Suppressor macrophage treated with lipopolysaccharide for 1 hour (primary cell): ENCODE data around the gene SYNCRIP.
"Not testable (repeated sequence)": the region's sequence is repeated elsewhere in the genome, so short reads cannot be mapped to it uniquely, and the experiment has no call there.

Source experiments
- DNase-seq, 3 donors: peaks; one replicate each; pipeline ENCODE4 v3.0.0-alpha.2; 2020 to 2022

SYNCRIP gene

DNA sequence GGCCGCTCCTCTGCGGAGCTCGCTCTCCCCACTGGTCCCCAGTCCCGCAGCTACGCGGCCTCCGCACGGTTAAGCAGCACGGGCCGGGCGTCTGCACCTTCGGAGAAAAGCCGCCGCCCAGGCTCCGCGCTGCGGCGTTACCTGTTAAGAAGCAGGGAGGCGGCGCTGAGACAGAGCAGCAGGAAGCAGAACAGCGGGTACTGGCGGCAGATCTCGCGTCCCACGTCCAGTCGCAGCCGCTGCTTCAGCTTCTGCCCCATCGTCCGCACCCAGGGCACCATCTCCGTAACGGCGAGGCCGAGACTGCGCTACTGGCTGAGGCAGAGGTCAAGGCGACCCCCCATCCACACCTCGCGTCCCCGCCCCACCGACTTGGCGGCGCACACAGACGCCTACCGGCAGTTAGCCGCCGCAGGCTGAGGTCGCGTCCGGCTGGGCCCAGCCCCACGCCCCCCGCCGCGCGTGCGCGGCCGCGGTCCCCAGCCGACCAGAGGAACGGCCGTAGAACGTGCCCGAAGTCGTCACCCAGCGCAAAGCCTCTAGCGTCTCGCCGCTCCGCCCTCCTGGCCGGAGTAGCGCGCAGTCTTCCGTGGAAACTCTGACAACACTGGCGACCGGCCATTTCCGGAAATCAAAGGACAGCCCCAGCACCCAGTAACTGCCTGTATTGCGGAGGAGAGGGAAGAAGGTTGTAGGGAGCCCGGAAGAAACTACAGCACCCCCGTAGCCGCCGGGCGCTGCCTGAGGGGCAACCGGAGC is 49.1 kb downstream of the SYNCRIP start, which contains the start of gene SNX14:
TSS of gene SNX14 (minus strand) at position 421 of the 759 bp plus-strand sequence. CDS start at position 281, 140 bp downstream.
- DNase-seq, result peak; percentile 96 to 98 (median 97)

DNA sequence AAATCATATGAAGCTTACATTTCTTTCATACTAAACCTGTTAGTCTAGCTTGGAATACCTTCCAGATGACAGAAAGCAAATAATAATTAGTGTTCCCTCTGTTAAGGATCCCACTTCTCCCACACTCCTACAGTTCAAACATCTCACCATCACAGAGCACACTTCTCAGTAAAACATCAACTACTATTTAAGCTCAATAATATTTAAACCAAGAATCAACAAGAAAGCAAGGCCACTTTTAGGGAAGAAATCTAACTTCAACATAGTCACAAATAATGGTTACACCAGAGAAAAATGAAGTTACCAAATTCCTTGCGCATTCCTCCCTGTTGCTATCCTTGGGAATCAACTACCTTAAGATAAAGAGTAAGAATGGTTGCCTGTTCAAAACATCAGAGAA is 50.7 kb downstream of the SYNCRIP start:
- DNase-seq, result no peak

DNA sequence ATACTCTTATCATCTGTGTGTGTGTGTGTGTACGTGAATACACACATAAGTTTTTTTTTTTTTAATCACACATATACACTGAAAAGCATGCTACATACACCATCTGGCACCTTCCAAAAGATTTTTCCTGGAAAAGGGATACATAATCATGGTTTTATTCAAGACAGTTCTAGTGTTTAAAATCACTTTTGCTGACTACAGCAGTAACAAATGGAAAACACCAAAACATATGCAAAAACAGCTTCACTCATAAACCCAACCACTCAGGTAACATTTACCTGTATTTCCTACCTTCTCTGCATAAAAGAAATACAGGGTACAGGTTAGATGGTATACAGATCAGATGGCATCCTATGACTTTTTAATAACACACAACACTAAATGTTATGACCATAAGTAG is 51.5 kb downstream of the SYNCRIP start:
- DNase-seq, result no peak

DNA sequence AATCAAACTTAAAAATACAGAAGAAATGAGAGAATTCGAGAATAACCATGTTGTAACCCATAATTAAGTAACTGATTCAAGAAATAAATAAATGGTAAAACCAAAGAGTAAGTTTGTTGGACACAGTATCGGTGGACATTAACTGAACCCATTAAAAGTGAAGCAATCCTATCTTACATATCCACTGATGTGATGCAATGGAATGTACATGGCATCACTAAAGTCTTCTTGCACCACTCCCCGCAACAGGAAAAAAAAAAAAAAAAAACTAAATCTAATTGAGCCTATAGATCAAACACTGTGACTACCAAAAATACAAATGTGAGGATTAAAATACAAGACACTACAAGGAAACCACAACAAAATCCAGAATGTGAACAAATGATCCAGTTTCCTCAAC is 56.9 kb downstream of the SYNCRIP start:
- DNase-seq, result peak in 1 of 3 donors; percentile 28

GRCh38 chr6:85582832-85583231 is 59.9 kb downstream of the SYNCRIP start:
- DNase-seq, result not testable (repeated sequence)

- no peak for DNase-seq
Measured at GRCh38 chr6:85581572-85581971, 61.1 kb downstream of the SYNCRIP start.

DNA sequence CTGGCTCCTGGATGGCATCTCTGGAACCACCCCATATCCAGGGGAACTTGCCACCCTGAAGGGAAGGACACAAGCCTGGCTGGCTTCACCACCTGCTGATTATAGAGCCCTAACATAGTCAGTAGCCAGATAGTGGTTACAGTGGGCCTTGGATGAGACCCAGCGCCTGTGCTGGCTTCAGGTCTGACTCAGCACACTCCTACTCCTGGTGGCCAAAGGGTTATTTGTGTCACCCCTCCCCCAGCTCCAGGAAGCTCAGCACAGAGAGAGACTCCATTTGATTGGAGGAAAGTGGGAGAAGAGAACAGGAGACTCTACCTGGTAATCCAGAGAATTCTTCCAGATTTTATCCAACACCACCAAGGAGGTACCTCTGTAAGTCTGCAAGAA is 61.8 kb downstream of the SYNCRIP start:
- DNase-seq, result no peak

- DNase-seq, result no peak
Measured at GRCh38 chr6:85580118-85580877, 62.4 kb downstream of the SYNCRIP start.

DNA sequence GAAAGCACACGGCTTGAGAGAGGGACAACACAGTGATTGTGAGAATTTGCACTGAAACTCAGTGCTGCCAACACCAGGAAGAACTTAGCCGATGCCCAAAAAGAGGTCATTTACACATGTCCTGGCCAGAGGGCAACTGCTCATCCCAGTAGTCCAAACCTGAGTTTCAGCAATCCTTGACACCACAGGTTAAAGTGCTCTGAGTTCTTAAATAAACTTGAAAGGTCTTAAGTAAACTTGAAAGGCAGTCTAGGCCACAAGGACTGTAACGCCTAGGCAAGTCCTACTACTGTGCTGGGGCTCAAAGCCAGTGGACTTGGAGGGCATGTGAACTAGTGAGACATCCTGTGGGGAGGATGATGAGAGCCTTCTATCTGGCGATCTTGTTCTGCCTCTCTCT is 63.1 kb downstream of the SYNCRIP start:
- no peak for DNase-seq

DNA sequence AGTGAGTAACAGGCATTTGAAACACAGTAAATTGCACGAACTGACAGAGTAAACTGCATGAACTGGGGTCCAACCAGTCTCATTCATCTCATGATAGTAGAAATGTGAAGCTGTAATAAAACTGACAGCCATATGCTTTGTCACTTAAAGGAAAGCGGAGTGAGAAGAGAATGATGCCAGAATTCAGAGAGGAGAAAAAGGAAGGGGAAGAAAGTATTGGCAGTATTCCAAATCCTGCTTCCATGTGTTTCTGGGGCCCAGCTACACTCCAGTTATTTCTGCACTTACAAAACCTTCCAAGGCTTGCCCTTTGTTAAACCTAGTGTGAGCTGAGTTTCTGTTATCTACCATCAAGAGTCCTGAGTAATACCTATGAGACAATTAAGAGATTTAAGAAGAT is 66.2 kb downstream of the SYNCRIP start:
- peak; percentile 51 to 63 (median 59) for DNase-seq

- DNase-seq, result no peak
Measured at GRCh38 chr6:85574932-85575598, 67.6 kb downstream of the SYNCRIP start.

DNA sequence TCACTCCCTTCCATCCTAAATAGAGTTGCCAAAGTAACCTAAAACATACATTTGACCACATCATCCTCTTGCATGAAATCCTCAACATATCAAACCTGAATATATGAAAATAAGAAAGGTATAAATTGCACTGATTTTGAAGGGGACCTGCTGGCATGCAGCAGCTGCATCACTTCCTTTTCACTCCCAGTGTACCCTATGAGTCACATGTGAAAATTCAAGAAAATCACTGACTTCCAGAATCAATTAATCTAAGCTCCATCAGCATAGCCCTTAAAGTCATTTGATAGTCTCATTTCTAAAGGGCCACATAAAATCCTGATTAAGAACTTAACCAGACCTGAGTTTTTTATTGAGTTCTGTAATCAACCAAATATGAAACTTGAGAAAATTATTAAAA is 73.4 kb downstream of the SYNCRIP start:
- DNase-seq, result no peak

GRCh38 chr6:85568411-85568810 is 74.3 kb downstream of the SYNCRIP start:
- no peak for DNase-seq

- DNase-seq, result peak in 2 of 3 donors; percentile 6 to 36
Measured at GRCh38 chr6:85565736-85566135, 77.0 kb downstream of the SYNCRIP start.

GRCh38 chr6:85564223-85564622 is 78.5 kb downstream of the SYNCRIP start:
- DNase-seq, result not testable (repeated sequence)
